Mammary epithelial cell (primary cell): ENCODE measurements around the gene COMMD1.

ENCODE experiments used
- CTCF ChIP-seq, 2 donors: IDR thresholded peaks in 1 of 2; conservative IDR thresholded peaks in 1 of 2; 2 replicates each; pipeline ENCODE4 v1.5.1; 2011 to 2012; ENCODE audit warnings: inconsistent platforms in 2 of 2, low read length in 2 of 2, mild to moderate bottlenecking in 2 of 2, control low read depth in 1 of 2, low read depth in 1 of 2; ENCODE audit not compliant: insufficient read depth in 1 of 2; ENCODE audit errors: extremely low read depth in 1 of 2
- EZH2 ChIP-seq: IDR thresholded peaks from 2 replicates; pipeline ENCODE4 v1.6.1; 2012; ENCODE audit warnings: low read length, inconsistent platforms, borderline replicate concordance

GRCh38 chr2:62071760-62072680 lies 166.5 kb downstream of the COMMD1 start:
- TF ChIP-seq EZH2 (no peak), CTCF (conservative IDR thresholded peaks at IDR 0.05 in 1 of 2, IDR thresholded peaks at IDR 0.05 in 1 of 2; ENCODE audit: extremely low read depth in 1 of 2, insufficient read depth in 1 of 2, low read depth in 1 of 2, low read length in 2 of 2) (no peak)
